HG02973 (cell line): Measurements from ENCODE around the gene FCGBP.
"Not testable (repeated sequence)": the region's sequence is repeated elsewhere in the genome, so short reads cannot be mapped to it uniquely, and the experiment has no call there.

Source experiments
- ATAC-seq: cut with Tn5 transposase; IDR thresholded peaks from one replicate; pipeline ENCODE4 v1.9.1; 2021; ENCODE audit warnings: moderate library complexity; ENCODE audit not compliant: unreplicated experiment

Gene FCGBP

GRCh38 chr19:39934584-39935363 is at the start of gene FCGBP:
Gene FCGBP (minus strand): TSS chr19:39934634.
- no peak for ATAC-seq

- no peak for ATAC-seq
These were observed 49.4 kb upstream of the FCGBP start for GRCh38 chr19:39983695-39984300.

GRCh38 chr19:39982883-39983282 is 48.4 kb upstream of the FCGBP start:
- ATAC-seq: no peak

GRCh38 chr19:39974377-39975155 is 40.1 kb upstream of the FCGBP start:
- no peak for ATAC-seq

GRCh38 chr19:39971380-39972035 is 37.1 kb upstream of the FCGBP start:
- ATAC-seq: no peak

- ATAC-seq: peak; percentile 91
These were observed 36.4 kb upstream of the FCGBP start, which contains the start of gene PSMC4 for GRCh38 chr19:39970675-39971379. Gene PSMC4 (plus strand): TSS chr19:39971165. CDS start chr19:39971203, 38 bp downstream.

- ATAC-seq: no peak
These were observed 35.9 kb upstream of the FCGBP start for GRCh38 chr19:39970425-39970674.

GRCh38 chr19:39969681-39970424 is 35.4 kb upstream of the FCGBP start:
- ATAC-seq: no peak

- ATAC-seq: no peak
These were observed 34.8 kb upstream of the FCGBP start for GRCh38 chr19:39969266-39969665.

- ATAC-seq: no peak
These were observed 34.4 kb upstream of the FCGBP start for GRCh38 chr19:39968789-39969188.

- no peak for ATAC-seq
These were observed 33.1 kb upstream of the FCGBP start for GRCh38 chr19:39967561-39967960.

GRCh38 chr19:39966617-39967016 is 32.2 kb upstream of the FCGBP start:
- no peak for ATAC-seq

GRCh38 chr19:39963898-39964297 is 29.5 kb upstream of the FCGBP start:
- no peak for ATAC-seq

GRCh38 chr19:39959407-39959806 is 25.0 kb upstream of the FCGBP start:
- ATAC-seq: not testable (repeated sequence)

GRCh38 chr19:39958942-39959341 is 24.5 kb upstream of the FCGBP start:
- not testable (repeated sequence) for ATAC-seq

- not testable (repeated sequence) for ATAC-seq
These were observed 23.5 kb upstream of the FCGBP start for GRCh38 chr19:39957886-39958285.

- ATAC-seq: no peak
These were observed 19.5 kb upstream of the FCGBP start for GRCh38 chr19:39953915-39954314.

GRCh38 chr19:39951686-39952085 is 17.3 kb upstream of the FCGBP start:
- no peak for ATAC-seq

GRCh38 chr19:39951065-39951650 is 16.7 kb upstream of the FCGBP start:
- no peak for ATAC-seq
